Brain microvascular endothelial cell (primary cell): ENCODE results near the gene PDZD8.

Experiments
- DNase-seq: peaks from one replicate; pipeline ENCODE4 v3.0.0-alpha.2; 2020
- H3K27ac ChIP-seq: fragments of 250-450 bp; sonication (Bioruptor Pico); 2 replicates; pipeline ENCODE4 v1.5.1; 2020; ENCODE audit warnings: mild to moderate bottlenecking, moderate library complexity
- H3K27me3 ChIP-seq: fragments of 250-450 bp; sonication (Bioruptor Pico); replicated peaks from 2 replicates; pipeline ENCODE4 v1.5.1; 2020; ENCODE audit warnings: mild to moderate bottlenecking
- H3K36me3 ChIP-seq: fragments of 250-450 bp; sonication (Bioruptor Pico); replicated peaks from 2 replicates; pipeline ENCODE4 v1.5.1; 2020; ENCODE audit warnings: mild to moderate bottlenecking
- H3K4me3 ChIP-seq: 2 replicates; pipeline ENCODE4 v1.5.1; 2011; ENCODE audit warnings: low read depth, mild to moderate bottlenecking, control low read depth, low read length, moderate library complexity
- in situ Hi-C: cut with HindIII; loops from 2 replicates; pipeline ENCODE4 v1.10.0; 2017; ENCODE audit warnings: low sequenced_read_pairs, low pct_ligation_motif_present
- TF ChIP-seq, protein P1 (sequence below): IDR thresholded peaks from 2 replicates; pipeline ENCODE4 v1.5.1; 2011; ENCODE audit warnings: low read depth, mild to moderate bottlenecking, moderate library complexity, low read length, control low read depth, inconsistent platforms; ENCODE audit errors: missing control alignments

Gene PDZD8

DNA sequence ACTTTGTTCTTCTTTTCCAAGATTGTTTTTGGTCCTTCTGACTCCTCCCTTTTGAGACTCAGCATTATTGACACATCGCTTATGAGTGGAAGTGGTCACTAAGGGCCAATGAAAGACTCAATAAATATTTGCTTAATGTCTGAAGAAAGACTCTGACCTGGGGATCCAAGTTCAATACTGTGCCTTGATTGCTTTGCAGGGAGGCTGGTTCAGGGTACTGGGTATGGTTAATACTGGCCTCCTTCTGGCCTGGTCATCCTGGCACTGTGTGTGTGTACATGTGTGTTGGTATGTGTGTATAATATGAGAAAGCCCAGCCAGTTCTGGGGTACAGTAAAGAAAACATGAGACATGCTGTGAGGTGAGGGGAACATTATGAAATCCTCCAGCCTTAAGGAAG, 7.6 kb upstream of the PDZD8 start:
- DNase-seq: no peak
- in situ Hi-C loops: no loop called here
- H3K36me3 ChIP-seq: no peaks in the 10 kb centered on the region
- TF ChIP-seq, protein P1, sequence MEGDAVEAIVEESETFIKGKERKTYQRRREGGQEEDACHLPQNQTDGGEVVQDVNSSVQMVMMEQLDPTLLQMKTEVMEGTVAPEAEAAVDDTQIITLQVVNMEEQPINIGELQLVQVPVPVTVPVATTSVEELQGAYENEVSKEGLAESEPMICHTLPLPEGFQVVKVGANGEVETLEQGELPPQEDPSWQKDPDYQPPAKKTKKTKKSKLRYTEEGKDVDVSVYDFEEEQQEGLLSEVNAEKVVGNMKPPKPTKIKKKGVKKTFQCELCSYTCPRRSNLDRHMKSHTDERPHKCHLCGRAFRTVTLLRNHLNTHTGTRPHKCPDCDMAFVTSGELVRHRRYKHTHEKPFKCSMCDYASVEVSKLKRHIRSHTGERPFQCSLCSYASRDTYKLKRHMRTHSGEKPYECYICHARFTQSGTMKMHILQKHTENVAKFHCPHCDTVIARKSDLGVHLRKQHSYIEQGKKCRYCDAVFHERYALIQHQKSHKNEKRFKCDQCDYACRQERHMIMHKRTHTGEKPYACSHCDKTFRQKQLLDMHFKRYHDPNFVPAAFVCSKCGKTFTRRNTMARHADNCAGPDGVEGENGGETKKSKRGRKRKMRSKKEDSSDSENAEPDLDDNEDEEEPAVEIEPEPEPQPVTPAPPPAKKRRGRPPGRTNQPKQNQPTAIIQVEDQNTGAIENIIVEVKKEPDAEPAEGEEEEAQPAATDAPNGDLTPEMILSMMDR: no peak
- no peak overlapping the region for H3K27ac ChIP-seq
- H3K27me3 ChIP-seq: peaks cover 5% of the 10 kb centered on the region
- no peak overlapping the region for H3K4me3 ChIP-seq

DNA sequence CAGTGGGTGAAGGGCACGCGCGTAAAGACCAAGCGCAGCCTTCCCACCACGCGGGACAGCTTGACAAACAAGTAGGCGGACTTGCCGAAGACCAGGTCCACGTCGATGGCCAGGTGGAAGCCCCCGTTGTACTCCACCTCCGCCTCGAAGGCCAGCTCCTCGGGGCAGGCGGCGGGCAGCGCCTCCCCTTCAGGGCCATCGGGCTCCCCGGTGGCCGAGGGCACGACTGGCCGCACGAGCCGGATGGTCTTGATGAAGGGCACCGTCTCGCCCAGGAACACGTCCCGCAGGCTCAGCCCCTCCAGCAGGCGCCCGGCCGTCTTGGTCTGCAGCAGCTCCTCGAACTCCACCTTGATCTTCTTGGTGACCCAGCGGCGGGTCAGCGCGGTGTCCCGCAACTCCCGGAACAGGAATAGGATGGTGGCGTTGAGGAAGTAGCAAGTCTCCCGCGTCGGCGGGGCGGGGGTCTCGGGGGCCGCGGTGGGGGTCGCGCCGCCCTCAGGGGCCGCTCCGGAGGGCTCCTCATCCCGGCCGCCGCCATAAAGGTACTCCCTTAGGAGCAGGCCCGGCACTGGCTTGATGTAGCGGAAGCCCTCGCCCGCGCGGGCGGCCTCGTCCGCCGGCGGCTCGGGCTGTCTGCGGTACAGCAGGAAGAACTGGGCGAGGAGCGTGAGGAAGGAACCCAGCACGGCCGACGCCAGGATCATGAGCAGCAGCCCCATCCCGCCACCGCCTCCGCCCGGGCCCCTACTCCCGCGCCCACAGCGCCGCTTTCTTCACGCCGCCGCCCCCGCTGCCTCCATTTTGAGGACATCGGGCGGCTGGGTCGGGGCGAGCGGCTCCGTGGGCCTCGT, 507 bp downstream of the PDZD8 start:
- H3K27me3 ChIP-seq: peaks cover 2% of the 10 kb centered on the region
- TF ChIP-seq, protein P1: no peak
- in situ Hi-C loops: no loop called here
- no peaks in the 10 kb centered on the region for H3K36me3 ChIP-seq
- H3K27ac ChIP-seq: peak overlapping the region; percentile 67
- no peak for DNase-seq
- H3K4me3 ChIP-seq: peak overlapping the region; percentile 84

DNA sequence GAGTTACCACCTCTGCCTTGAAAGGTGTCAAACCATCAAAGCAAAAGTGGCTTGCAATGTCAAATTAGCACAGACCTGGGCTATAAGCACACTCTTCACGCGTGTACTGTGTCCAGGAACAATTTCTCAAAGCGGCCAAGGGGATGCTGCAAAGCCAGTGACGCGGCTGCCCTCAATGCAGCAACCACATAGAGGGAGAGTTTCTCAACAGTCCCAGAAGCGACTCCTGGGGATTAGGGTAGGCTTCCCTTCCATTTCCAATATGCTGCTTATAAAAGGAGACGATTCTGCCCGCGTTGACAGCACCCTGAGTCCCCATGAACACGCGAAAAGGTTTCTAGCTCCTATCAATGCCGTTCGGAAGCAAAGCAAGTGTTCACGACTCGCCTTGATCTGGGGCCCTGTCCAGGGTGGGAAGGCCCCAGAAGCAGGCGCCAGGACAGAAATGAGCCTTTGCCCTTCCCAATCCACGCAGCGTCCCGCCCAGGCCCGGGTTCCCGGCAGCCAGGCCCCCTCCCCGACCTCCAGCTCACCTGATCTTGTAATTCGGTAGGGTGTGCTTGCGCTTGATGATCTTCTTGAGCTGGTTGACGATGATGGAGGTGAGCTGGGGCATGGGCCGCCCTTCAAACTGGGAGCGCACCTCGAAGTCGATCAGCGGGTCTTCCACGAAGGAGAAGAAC, 1.3 kb downstream of the PDZD8 start:
- TF ChIP-seq, protein P1: no peak
- Histone ChIP-seq H3K27me3 (no peaks in the 10 kb centered on the region), H3K4me3 (peak overlapping the region; percentile 84), H3K36me3 (no peaks in the 10 kb centered on the region), H3K27ac (peak overlapping the region; percentile 67)
- DNase-seq: no peak
- in situ Hi-C loops: no loop called here

DNA sequence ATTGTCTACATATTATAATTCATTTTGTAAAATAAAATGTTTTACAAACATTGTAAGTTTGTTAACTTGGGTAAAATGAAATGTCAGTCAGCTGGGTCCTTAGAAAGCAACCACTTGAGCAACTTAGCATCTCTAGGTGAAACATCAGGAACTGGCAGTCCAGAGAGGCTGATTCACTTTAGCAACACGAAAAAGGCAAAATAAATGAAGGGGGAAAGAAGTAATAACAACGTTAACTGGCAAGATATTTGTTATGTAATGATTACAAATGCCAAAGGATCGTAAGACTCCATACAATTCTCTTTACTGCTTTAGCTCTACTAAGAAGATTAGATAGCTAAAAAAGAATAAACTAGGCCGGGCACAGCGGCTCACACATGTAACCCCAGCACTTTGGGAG, 5.0 kb downstream of the PDZD8 start:
- Histone ChIP-seq H3K36me3 (no peaks in the 10 kb centered on the region), H3K27ac (no peak overlapping the region), H3K4me3 (no peak overlapping the region), H3K27me3 (no peaks in the 10 kb centered on the region)
- TF ChIP-seq, protein P1: no peak
- in situ Hi-C loops: no loop called here
- no peak for DNase-seq

DNA sequence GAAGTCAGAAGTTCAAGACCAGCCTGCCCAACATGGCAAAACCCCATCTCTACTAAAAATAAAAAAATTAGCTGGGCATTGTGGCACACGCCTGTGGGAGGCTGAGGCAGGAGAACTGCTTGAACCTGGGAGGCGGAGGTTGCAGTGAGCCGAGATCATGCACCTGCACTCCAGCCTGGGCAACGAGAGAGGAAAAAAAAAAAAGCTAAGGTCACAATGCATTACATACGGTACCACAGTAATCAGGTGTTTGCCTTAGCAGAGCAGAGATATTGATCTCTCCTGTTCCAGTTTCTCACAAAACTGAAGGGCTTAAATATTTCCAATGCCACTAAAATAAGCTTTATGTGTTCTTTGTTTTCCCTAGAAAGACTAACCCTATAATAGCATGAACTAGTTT, 7.5 kb downstream of the PDZD8 start:
- no peak for DNase-seq
- Histone ChIP-seq H3K4me3 (no peak overlapping the region), H3K27ac (no peak overlapping the region), H3K36me3 (no peaks in the 10 kb centered on the region), H3K27me3 (no peaks in the 10 kb centered on the region)
- TF ChIP-seq, protein P1: no peak
- in situ Hi-C loops: no loop called here
